Epithelial cell of esophagus (primary cell): ENCODE measurements around the gene RSRC1.

ENCODE experiments used
- DNase-seq: peaks from one replicate; pipeline ENCODE4 v3.0.0; 2010; ENCODE audit warnings: low read depth
- H3K4me3 ChIP-seq: 2 replicates; pipeline ENCODE4 v1.5.1; 2011; ENCODE audit warnings: mild to moderate bottlenecking, low read length, control low read depth
- CTCF ChIP-seq: IDR thresholded peaks from 2 replicates; pipeline ENCODE4 v1.5.1; 2011; ENCODE audit warnings: low read depth, mild to moderate bottlenecking, low read length, control low read depth, inconsistent platforms; ENCODE audit not compliant: insufficient read depth; ENCODE audit errors: missing control alignments

The RSRC1 gene

DNA sequence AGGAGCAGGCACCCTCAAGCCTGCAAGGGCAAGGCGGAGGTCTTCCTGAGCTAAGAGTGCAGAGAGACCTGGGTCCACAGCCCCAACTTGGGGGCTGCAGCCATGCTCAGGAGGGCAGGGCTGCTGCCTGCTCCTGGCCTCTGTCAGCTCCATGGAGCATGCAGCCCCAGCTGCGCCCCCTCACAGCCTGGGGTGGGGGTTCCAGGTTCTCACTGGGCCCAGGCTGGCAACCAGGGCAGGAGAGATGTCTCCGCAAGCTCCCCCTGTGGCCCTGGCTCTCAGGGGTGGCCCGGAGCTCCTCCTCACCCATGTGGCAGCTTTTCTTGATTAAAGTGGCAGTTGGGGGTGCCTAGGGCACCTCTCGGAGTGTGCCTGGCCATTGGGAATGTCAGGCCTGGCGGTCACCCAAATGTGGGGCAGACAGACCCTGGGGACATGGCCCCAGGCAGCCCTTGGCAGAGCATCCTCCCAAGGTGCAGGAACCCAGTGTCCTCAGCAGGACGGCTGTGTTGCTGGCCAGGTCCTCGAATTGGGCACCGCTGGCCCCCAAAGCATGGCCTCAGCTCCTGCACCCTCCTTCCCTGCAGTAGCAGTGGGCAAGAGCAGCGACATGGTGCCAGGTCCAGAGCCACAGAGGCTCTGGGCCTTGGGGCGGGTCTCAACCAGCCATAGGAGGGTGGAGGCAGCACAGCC lies 251.0 kb downstream of the RSRC1 start:
- H3K4me3 ChIP-seq: no peak overlapping the region
- DNase-seq: no peak
- TF ChIP-seq CTCF: no peak

DNA sequence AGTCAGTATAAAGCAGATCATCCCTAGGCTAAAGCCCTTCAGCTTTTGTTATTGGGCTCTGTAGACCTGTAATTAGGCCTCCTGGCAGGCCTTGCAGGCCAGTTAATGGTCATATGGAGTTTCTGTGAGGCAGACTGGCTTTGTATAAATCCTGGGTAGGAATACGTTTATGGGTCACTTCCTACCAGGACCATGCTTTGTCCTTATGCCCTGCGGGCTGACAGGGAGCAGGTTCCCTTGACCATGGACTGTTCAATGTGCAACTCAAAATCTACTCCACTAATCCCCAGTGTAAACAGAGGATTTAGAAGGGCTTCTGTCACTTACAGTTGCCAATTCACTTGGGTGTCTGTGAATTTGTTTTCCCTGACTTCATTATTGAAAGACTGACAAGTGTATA lies 258.4 kb downstream of the RSRC1 start:
- no peak overlapping the region for H3K4me3 ChIP-seq
- no peak for TF ChIP-seq CTCF
- DNase-seq: no peak

DNA sequence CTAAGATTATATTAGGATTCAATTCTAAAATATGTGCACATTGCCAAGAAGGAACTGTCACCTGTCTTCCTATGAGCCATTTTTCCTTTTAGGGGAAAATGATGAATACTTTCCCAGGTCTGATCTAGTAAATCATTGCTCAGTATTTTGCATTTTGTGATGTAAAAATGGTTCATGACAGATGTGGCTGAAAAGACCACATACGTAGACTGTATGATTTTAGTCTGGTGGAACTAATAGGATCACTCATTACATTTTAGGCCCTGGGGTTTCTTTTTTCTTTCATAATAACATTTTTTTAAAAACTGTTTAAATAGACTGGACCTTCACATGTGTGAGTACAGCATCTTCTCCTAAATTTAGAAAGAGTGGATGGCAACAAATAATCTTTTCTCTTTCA lies 259.4 kb downstream of the RSRC1 start:
- no peak overlapping the region for H3K4me3 ChIP-seq
- no peak for TF ChIP-seq CTCF
- no peak for DNase-seq

GRCh38 chr3:158379517-158379916 lies 269.6 kb downstream of the RSRC1 start:
- DNase-seq: peak; percentile 28
- TF ChIP-seq CTCF: no peak
- H3K4me3 ChIP-seq: no peak overlapping the region

- peak; percentile 1 for DNase-seq
- no peak for TF ChIP-seq CTCF
- H3K4me3 ChIP-seq: no peak overlapping the region
Observed at GRCh38 chr3:158381262-158381868, 271.5 kb downstream of the RSRC1 start.

DNA sequence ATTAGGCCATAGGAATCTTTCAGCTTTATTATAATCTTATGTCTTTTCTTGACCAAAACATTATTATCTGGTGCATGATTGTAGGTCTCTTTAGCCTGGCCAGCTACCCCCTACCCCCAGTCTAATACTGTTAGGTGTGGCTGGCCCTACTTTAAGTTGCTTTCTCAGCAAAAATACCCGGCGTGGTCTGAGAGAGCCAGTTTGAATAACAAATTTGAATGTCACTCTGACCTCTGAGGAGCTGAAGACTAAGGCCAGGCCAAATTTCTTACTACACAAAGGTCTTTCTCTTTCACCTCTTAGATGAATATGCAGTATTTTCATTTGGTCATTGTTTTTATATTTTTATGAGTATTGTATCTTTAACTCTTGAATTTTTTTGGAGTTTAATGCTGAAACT lies 272.6 kb downstream of the RSRC1 start:
- DNase-seq: no peak
- TF ChIP-seq CTCF: no peak

DNA sequence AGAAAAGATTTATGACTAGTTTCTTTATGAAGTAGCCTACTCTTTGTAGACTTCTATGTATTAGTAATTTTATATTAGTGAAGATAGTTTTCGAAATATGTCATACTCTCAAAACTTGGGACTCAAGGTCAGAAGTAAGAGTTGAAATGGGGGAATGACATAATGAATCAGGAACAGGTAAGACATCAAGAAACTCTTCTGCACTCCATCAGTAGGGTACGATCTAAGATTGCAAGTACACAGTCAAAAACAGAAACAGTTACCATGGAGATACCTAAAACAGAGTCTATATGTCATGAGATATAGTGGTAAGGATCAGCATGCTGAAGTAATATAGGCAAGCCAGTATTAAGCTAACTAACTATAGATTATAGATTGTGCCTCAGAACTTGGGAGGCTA lies 274.1 kb downstream of the RSRC1 start:
- no peak for DNase-seq
- no peak for TF ChIP-seq CTCF
- no peak overlapping the region for H3K4me3 ChIP-seq

More for the DNA sequence above, 272.6 kb downstream of the RSRC1 start:
- H3K4me3 ChIP-seq: no peak overlapping the region
